GM23338 (cell line): ENCODE data around the gene ZNF497. TPM values are rescaled to one million over a fixed set of nuclear protein-coding genes. Genes with fewer than 3 reads are reported as not detected.

Experiments used
- ATAC-seq: fragments of 200-7000 bp; cut with Tn5 transposase; 3 replicates; pipeline ENCODE4 v1.9.1; 2020
- DNase-seq: peaks from one replicate; pipeline ENCODE4 v3.0.0-alpha.2; 2015; ENCODE audit warnings: low spot score
- H2AFZ ChIP-seq: fragments of 200-600 bp; sonication (generic); 2 replicates; pipeline ENCODE4 v1.8.0; 2016; ENCODE audit warnings: antibody characterized with exemption, mild to moderate bottlenecking, moderate library complexity
- H3F3A ChIP-seq: fragments of 200-600 bp; sonication (generic); replicated peaks from 2 replicates; pipeline ENCODE4 v1.8.0; 2017; ENCODE audit warnings: antibody characterized with exemption, mixed run types, low read depth
- H3K27ac ChIP-seq: fragments of 200-600 bp; sonication (generic); 2 replicates; pipeline ENCODE4 v1.6.1; 2016; ENCODE audit warnings: low read depth
- H3K27me3 ChIP-seq: fragments of 200-600 bp; sonication (generic); 2 replicates; pipeline ENCODE4 v1.8.0; 2016; ENCODE audit warnings: mild to moderate bottlenecking, mixed run types, moderate library complexity; ENCODE audit not compliant: insufficient read depth
- H3K36me3 ChIP-seq: fragments of 200-600 bp; sonication (generic); 2 replicates; pipeline ENCODE4 v1.8.0; 2016; ENCODE audit warnings: mild to moderate bottlenecking; ENCODE audit not compliant: insufficient read depth
- H3K4me1 ChIP-seq: fragments of 200-600 bp; sonication (generic); 2 replicates; pipeline ENCODE4 v1.8.0; 2016; ENCODE audit warnings: mild to moderate bottlenecking, moderate library complexity; ENCODE audit not compliant: insufficient read depth
- H3K4me2 ChIP-seq: fragments of 200-600 bp; sonication (generic); 2 replicates; pipeline ENCODE4 v1.7.1; 2017; ENCODE audit warnings: mixed run types
- H3K4me3 ChIP-seq: fragments of 200-600 bp; sonication (generic); 2 replicates; pipeline ENCODE4 v1.6.1; 2016; ENCODE audit warnings: mixed run types
- H3K79me2 ChIP-seq: fragments of 200-600 bp; sonication (generic); replicated peaks from 2 replicates; pipeline ENCODE4 v1.8.0; 2017; ENCODE audit warnings: mild to moderate bottlenecking; ENCODE audit not compliant: insufficient read depth
- H3K9me2 ChIP-seq: fragments of 200-600 bp; sonication (generic); 2 replicates; pipeline ENCODE4 v1.8.0; 2017; ENCODE audit not compliant: insufficient read depth
- H4K20me1 ChIP-seq: fragments of 200-600 bp; sonication (generic); replicated peaks from 2 replicates; pipeline ENCODE4 v1.8.0; 2017; ENCODE audit warnings: mild to moderate bottlenecking; ENCODE audit not compliant: insufficient read depth
- H3K27ac Mint-ChIP-seq: 2 replicates; pipeline ENCODE4 v1.8.0; 2020; ENCODE audit warnings: inconsistent platforms, mild to moderate bottlenecking, moderate library complexity, mixed read lengths
- H3K27me3 Mint-ChIP-seq: 3 replicates; pipeline ENCODE4 v1.8.0; 2022; ENCODE audit warnings: low read depth, mild to moderate bottlenecking, moderate library complexity, mixed read lengths, inconsistent platforms; ENCODE audit not compliant: insufficient read depth, poor library complexity
- H3K36me3 Mint-ChIP-seq: 3 replicates; pipeline ENCODE4 v1.8.0; 2021; ENCODE audit warnings: low read depth, mild to moderate bottlenecking, inconsistent platforms, moderate library complexity, mixed read lengths
- H3K4me1 Mint-ChIP-seq: 3 replicates; pipeline ENCODE4 v1.8.0; 2020; ENCODE audit warnings: mild to moderate bottlenecking, inconsistent platforms, mixed read lengths
- H3K4me3 Mint-ChIP-seq: 3 replicates; pipeline ENCODE4 v1.8.0; 2021; ENCODE audit warnings: moderate library complexity, mild to moderate bottlenecking, inconsistent platforms, mixed read lengths
- H3K9me3 Mint-ChIP-seq: 3 replicates; pipeline ENCODE4 v1.8.0; 2020; ENCODE audit warnings: moderate library complexity, mild to moderate bottlenecking, inconsistent platforms, mixed read lengths
- CREB1 ChIP-seq: fragments of 250-450 bp; sonication (Bioruptor Pico); IDR thresholded peaks from 2 replicates; pipeline ENCODE4 v1.5.0; 2020; ENCODE audit warnings: low read depth, mild to moderate bottlenecking, moderate library complexity
- EZH2 ChIP-seq: fragments of 200-600 bp; sonication (generic); IDR thresholded peaks from one replicate; pipeline ENCODE4 v1.8.0; 2017; ENCODE audit warnings: antibody characterized with exemption, mild to moderate bottlenecking, low read depth; ENCODE audit not compliant: unreplicated experiment
- EZH2phosphoT487 ChIP-seq: fragments of 200-600 bp; sonication (generic); IDR thresholded peaks from one replicate; pipeline ENCODE4 v1.8.1; 2018; ENCODE audit warnings: antibody characterized with exemption; ENCODE audit not compliant: unreplicated experiment
- JUNB ChIP-seq: IDR thresholded peaks from one replicate; pipeline ENCODE4 v1.6.1; 2016; ENCODE audit warnings: antibody characterized with exemption; ENCODE audit not compliant: unreplicated experiment
- NANOG ChIP-seq: IDR thresholded peaks from 2 replicates; pipeline ENCODE4 v1.6.1; 2016; ENCODE audit warnings: antibody characterized with exemption, borderline replicate concordance
- polyA plus RNA-seq: library from polyadenylated mRNA; unstranded; fragments of >200 nt; fragmentation: Nextera tagmentation; extraction: Ambion mirVana; gene quantifications from 2 replicates; pipeline ENCODE4 v1.2.1, GENCODE V29; 2016
- total RNA-seq: library from RNA; depleted of rRNA; stranded (reverse); fragments of >200 nt; shearing (Covaris generic); gene quantifications from 2 replicates; pipeline ENCODE4 v1.2.3, GENCODE V29; 2014
- TF ChIP-seq, protein P1 (sequence below): fragments of 250-450 bp; sonication (Bioruptor Pico); IDR thresholded peaks from 2 replicates; pipeline ENCODE4 v1.5.0; 2020; ENCODE audit warnings: mild to moderate bottlenecking, moderate library complexity
- TF ChIP-seq, protein P2 (sequence below): IDR thresholded peaks from one replicate; pipeline ENCODE4 v1.6.1; 2018; ENCODE audit warnings: antibody characterized with exemption; ENCODE audit not compliant: unreplicated experiment
- TF ChIP-seq, protein P3 (sequence below), 2 experiments: fragments of 200-600 bp in 1 of 2; sonication (generic) in 1 of 2; conservative IDR thresholded peaks; 2 replicates each; pipeline versions ENCODE4 v1.5.1 to v1.6.1; 2016 to 2017; ENCODE audit warnings: antibody characterized with exemption in 2 of 2, low read depth in 2 of 2, mild to moderate bottlenecking in 2 of 2, moderate library complexity in 1 of 2

Gene ZNF497
- total and polyA plus RNA-seq, 2 experiments from 2014 or later: 0.44 to 2.0 TPM

DNA sequence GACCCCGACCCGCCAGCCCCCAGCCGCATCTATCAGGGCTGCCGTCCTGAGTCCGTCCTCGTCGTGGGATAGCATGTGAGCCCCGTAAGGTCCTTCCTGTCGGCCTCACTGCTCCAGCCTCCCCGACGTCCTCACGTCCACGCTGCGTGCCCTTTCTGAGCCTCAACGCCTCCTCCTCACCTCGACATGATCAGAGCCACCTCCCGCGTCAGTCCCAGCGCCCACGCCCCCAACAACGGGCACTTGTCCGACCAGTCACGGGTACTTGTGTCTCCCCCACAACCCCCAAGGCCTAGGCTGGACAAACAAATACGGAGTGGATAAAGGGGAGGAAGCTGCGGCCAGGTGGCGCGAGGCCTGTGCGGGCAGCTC is 665 bp downstream of the ZNF497 start:
- Mint-ChIP-seq H3K36me3 (no peaks in the 10 kb centered on the region), H3K27me3 (peaks cover 6% of the 10 kb centered on the region), H3K27ac (peak overlapping the region; percentile 99), H3K9me3 (peaks cover 3% of the 10 kb centered on the region; the same call in 1 of the 3 replicates), H3K4me1 (no peaks in the 10 kb centered on the region; the same call in 2 of the 3 replicates), H3K4me3 (peak overlapping the region; percentile 96)
- Histone ChIP-seq H3K4me1 (no peaks in the 10 kb centered on the region; the same call in 1 of the 2 replicates), H3K27ac (peak overlapping the region; percentile 84), H2AFZ (peak overlapping the region; percentile 95), H3K27me3 (peaks cover 6% of the 10 kb centered on the region; the same call in 1 of the 2 replicates), H3K4me2 (peak overlapping the region; percentile 87), H3K4me3 (peak overlapping the region; percentile 85), H3F3A (no peaks in the 10 kb centered on the region; the same call in 1 of the 2 replicates), H3K79me2 (no peaks in the 10 kb centered on the region), H3K36me3 (no peaks in the 10 kb centered on the region), H4K20me1 (no peaks in the 10 kb centered on the region; the same call in 1 of the 2 replicates), H3K9me2 (no peaks in the 10 kb centered on the region)
- peak; percentile 23 for ATAC-seq
- no peak for TF ChIP-seq NANOG
- TF ChIP-seq, protein P1, sequence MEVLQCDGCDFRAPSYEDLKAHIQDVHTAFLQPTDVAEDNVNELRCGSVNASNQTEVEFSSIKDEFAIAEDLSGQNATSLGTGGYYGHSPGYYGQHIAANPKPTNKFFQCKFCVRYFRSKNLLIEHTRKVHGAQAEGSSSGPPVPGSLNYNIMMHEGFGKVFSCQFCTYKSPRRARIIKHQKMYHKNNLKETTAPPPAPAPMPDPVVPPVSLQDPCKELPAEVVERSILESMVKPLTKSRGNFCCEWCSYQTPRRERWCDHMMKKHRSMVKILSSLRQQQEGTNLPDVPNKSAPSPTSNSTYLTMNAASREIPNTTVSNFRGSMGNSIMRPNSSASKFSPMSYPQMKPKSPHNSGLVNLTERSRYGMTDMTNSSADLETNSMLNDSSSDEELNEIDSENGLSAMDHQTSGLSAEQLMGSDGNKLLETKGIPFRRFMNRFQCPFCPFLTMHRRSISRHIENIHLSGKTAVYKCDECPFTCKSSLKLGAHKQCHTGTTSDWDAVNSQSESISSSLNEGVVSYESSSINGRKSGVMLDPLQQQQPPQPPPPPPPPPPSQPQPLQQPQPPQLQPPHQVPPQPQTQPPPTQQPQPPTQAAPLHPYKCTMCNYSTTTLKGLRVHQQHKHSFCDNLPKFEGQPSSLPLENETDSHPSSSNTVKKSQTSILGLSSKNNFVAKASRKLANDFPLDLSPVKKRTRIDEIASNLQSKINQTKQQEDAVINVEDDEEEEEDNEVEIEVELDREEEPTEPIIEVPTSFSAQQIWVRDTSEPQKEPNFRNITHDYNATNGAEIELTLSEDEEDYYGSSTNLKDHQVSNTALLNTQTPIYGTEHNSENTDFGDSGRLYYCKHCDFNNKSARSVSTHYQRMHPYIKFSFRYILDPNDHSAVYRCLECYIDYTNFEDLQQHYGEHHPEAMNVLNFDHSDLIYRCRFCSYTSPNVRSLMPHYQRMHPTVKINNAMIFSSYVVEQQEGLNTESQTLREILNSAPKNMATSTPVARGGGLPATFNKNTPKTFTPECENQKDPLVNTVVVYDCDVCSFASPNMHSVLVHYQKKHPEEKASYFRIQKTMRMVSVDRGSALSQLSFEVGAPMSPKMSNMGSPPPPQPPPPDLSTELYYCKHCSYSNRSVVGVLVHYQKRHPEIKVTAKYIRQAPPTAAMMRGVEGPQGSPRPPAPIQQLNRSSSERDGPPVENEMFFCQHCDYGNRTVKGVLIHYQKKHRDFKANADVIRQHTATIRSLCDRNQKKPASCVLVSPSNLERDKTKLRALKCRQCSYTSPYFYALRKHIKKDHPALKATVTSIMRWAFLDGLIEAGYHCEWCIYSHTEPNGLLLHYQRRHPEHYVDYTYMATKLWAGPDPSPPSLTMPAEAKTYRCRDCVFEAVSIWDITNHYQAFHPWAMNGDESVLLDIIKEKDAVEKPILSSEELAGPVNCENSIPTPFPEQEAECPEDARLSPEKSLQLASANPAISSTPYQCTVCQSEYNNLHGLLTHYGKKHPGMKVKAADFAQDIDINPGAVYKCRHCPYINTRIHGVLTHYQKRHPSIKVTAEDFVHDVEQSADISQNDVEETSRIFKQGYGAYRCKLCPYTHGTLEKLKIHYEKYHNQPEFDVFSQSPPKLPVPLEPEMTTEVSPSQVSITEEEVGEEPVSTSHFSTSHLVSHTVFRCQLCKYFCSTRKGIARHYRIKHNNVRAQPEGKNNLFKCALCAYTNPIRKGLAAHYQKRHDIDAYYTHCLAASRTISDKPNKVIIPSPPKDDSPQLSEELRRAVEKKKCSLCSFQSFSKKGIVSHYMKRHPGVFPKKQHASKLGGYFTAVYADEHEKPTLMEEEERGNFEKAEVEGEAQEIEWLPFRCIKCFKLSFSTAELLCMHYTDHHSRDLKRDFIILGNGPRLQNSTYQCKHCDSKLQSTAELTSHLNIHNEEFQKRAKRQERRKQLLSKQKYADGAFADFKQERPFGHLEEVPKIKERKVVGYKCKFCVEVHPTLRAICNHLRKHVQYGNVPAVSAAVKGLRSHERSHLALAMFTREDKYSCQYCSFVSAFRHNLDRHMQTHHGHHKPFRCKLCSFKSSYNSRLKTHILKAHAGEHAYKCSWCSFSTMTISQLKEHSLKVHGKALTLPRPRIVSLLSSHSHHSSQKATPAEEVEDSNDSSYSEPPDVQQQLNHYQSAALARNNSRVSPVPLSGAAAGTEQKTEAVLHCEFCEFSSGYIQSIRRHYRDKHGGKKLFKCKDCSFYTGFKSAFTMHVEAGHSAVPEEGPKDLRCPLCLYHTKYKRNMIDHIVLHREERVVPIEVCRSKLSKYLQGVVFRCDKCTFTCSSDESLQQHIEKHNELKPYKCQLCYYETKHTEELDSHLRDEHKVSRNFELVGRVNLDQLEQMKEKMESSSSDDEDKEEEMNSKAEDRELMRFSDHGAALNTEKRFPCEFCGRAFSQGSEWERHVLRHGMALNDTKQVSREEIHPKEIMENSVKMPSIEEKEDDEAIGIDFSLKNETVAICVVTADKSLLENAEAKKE: no peak
- TF ChIP-seq EZH2phosphoT487: no peak
- TF ChIP-seq CREB1 (CRISPR knock-in tag): no peak
- TF ChIP-seq EZH2: no peak
- TF ChIP-seq, protein P2, sequence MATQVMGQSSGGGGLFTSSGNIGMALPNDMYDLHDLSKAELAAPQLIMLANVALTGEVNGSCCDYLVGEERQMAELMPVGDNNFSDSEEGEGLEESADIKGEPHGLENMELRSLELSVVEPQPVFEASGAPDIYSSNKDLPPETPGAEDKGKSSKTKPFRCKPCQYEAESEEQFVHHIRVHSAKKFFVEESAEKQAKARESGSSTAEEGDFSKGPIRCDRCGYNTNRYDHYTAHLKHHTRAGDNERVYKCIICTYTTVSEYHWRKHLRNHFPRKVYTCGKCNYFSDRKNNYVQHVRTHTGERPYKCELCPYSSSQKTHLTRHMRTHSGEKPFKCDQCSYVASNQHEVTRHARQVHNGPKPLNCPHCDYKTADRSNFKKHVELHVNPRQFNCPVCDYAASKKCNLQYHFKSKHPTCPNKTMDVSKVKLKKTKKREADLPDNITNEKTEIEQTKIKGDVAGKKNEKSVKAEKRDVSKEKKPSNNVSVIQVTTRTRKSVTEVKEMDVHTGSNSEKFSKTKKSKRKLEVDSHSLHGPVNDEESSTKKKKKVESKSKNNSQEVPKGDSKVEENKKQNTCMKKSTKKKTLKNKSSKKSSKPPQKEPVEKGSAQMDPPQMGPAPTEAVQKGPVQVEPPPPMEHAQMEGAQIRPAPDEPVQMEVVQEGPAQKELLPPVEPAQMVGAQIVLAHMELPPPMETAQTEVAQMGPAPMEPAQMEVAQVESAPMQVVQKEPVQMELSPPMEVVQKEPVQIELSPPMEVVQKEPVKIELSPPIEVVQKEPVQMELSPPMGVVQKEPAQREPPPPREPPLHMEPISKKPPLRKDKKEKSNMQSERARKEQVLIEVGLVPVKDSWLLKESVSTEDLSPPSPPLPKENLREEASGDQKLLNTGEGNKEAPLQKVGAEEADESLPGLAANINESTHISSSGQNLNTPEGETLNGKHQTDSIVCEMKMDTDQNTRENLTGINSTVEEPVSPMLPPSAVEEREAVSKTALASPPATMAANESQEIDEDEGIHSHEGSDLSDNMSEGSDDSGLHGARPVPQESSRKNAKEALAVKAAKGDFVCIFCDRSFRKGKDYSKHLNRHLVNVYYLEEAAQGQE: no peak
- TF ChIP-seq, protein P3, sequence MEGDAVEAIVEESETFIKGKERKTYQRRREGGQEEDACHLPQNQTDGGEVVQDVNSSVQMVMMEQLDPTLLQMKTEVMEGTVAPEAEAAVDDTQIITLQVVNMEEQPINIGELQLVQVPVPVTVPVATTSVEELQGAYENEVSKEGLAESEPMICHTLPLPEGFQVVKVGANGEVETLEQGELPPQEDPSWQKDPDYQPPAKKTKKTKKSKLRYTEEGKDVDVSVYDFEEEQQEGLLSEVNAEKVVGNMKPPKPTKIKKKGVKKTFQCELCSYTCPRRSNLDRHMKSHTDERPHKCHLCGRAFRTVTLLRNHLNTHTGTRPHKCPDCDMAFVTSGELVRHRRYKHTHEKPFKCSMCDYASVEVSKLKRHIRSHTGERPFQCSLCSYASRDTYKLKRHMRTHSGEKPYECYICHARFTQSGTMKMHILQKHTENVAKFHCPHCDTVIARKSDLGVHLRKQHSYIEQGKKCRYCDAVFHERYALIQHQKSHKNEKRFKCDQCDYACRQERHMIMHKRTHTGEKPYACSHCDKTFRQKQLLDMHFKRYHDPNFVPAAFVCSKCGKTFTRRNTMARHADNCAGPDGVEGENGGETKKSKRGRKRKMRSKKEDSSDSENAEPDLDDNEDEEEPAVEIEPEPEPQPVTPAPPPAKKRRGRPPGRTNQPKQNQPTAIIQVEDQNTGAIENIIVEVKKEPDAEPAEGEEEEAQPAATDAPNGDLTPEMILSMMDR (conservative IDR thresholded peaks at IDR 0.05; ENCODE audit: low read depth in 2 of 2): 0 out of 4 replicates have a peak, but pooled peaks of 1 of the 2 experiments have one; percentile 5
- no peak for TF ChIP-seq JUNB
- DNase-seq: peak; percentile 64
